Spleen (tissue), 11 donors: ENCODE data around the gene PTPN11. TPM values are rescaled to one million over a fixed set of nuclear protein-coding genes. Genes with fewer than 3 reads are reported as not detected.

ENCODE experiments used
- DNase-seq: peaks from one replicate; pipeline ENCODE4 v3.0.0-alpha.2; 2020
- H3K27ac ChIP-seq, 8 donors: fragments of 200-600 bp; sonication (generic) in 7 of 8; 1 replicate in 4 of 8; 2 replicates in 4 of 8; pipeline versions ENCODE4 v1.5.0 to v1.8.0; 2016 to 2021; ENCODE audit warnings: inconsistent platforms in 4 of 8, mild to moderate bottlenecking in 4 of 8, moderate library complexity in 1 of 8
- H3K27me3 ChIP-seq, 7 donors: fragments of 200-600 bp; sonication (generic) in 6 of 7; replicated peaks in 1 of 7; 1 replicate in 4 of 7; 2 replicates in 3 of 7; pipeline versions ENCODE4 v1.5.0 to v1.8.0; 2016 to 2021; ENCODE audit warnings: inconsistent platforms in 3 of 7, mild to moderate bottlenecking in 1 of 7
- H3K36me3 ChIP-seq, 6 donors: fragments of 200-600 bp; sonication (generic) in 5 of 6; 1 replicate in 4 of 6; 2 replicates in 2 of 6; pipeline versions ENCODE4 v1.5.0 to v1.8.0; 2016 to 2021; ENCODE audit warnings: inconsistent platforms in 2 of 6
- H3K4me1 ChIP-seq, 6 donors: fragments of 200-600 bp; sonication (generic) in 5 of 6; 1 replicate in 3 of 6; 2 replicates in 3 of 6; pipeline versions ENCODE4 v1.5.0 to v1.8.0; 2016 to 2021; ENCODE audit warnings: inconsistent platforms in 3 of 6
- H3K4me3 ChIP-seq, 8 donors: fragments of 200-600 bp; sonication (generic) in 7 of 8; 1 replicate in 4 of 8; 2 replicates in 4 of 8; pipeline versions ENCODE4 v1.5.0 to v1.8.0; 2016 to 2021; ENCODE audit warnings: inconsistent platforms in 4 of 8, mild to moderate bottlenecking in 4 of 8, moderate library complexity in 2 of 8
- H3K9me3 ChIP-seq, 8 donors: fragments of 200-600 bp; sonication (generic) in 7 of 8; 1 replicate in 4 of 8; 2 replicates in 4 of 8; pipeline versions ENCODE4 v1.5.0 to v1.8.0; 2016 to 2021; ENCODE audit warnings: inconsistent platforms in 4 of 8
- POLR2A ChIP-seq, 3 donors: fragments of 450-650 bp; IDR thresholded peaks; one replicate each; pipeline ENCODE4 v1.5.1; 2017; ENCODE audit warnings: antibody characterized with exemption in 3 of 3, mild to moderate bottlenecking in 1 of 3
- POLR2AphosphoS5 ChIP-seq, 3 donors: sonication (generic); formaldehyde crosslinking; IDR thresholded peaks; one replicate each; pipeline ENCODE4 v1.5.1; 2017; ENCODE audit warnings: antibody characterized with exemption in 3 of 3
- WGBS, 5 donors: extraction: QIAGEN DNeasy Blood & Tissue Kit in 3 of 5; methylation state at CpG; one replicate each; pipeline versions ENCODE4 v1.1.5 to v1.1.7; 2013 to 2018; 5-methylcytosine and 5-hydroxymethylcytosine counted together
- intact Hi-C: fragments of 100-400 bp; cut with DNase I; formaldehyde crosslinking; loops from one replicate; pipeline ENCODE4 v1.15.0; 2023; ENCODE audit warnings: low total_unique reads
- polyA plus RNA-seq, 3 donors: library from polyadenylated mRNA; stranded (reverse); fragments of 200-250 nt; gene quantifications; one replicate each; pipeline ENCODE4 v1.2.1, GENCODE V29; 2013
- total RNA-seq, 7 donors: library from RNA; depleted of rRNA in 3 of 7; stranded (reverse); fragments of >200 nt in 3 of 7; fragmentation: NEBNext Ultra II Directional in 4 of 7; extraction: Animal tissue kit (Norgen Biotek cat#: 25700) in 4 of 7; gene quantifications; one replicate each; pipeline versions ENCODE4 v1.1.0 to v1.2.1, GENCODE V29; 2016 to 2021
- TF ChIP-seq, protein P1 (sequence below), 11 experiments: fragments of 200-600 bp in 7 of 11; fragments of 450-650 bp in 4 of 11; sonication (generic) in 4 of 11; IDR thresholded peaks in 8 of 11; conservative IDR thresholded peaks in 3 of 11; 1 replicate in 7 of 11; 2 replicates in 4 of 11; pipeline versions ENCODE4 v1.4.0 to v1.8.0; 2016 to 2021; ENCODE audit warnings: antibody characterized with exemption in 11 of 11, inconsistent platforms in 4 of 11, mild to moderate bottlenecking in 1 of 11
- donor health status: healthy with polysubstance abuse.
- donor health status: DM: no; HTN: no; CAD: no; lungs with moderate emphysema.
- donor health status: DM: no; HTN: no; CAD: no.
- donor health status: Bipolar disorder and iron deficiency.
- donor health status: healthy.
- donor health status: DM: no; HTN: no; CAD: no.
- donor health status: DM: yes; HTN: yes; CAD: no.

Gene PTPN11
- total and polyA plus RNA-seq, 10 donors, result 12.1 to 71.8 (median 61.5) TPM

DNA sequence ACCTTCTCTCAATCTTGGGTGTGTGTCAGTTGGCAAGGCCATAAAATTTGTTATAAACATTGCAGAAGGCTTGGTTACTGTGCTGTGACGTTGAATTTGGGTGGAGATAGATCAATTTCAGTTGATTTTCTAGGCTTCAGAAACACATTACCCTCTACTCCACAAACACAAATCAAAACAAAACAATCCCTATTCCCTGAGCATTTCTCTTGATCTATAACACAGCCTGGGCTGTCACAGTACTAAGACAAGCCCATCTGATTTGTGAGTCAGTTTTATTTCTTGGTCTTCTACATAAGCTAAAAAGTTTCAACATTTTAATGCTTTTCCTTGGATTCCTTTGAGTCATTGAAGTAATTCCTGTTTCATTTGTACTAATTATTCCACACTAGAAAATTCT, 79.8 kb downstream of the PTPN11 start:
- TF ChIP-seq POLR2AphosphoS5 (IDR thresholded peaks at IDR 0.05) (no peak), POLR2A (IDR thresholded peaks at IDR 0.05) (no peak)
- TF ChIP-seq, protein P1, sequence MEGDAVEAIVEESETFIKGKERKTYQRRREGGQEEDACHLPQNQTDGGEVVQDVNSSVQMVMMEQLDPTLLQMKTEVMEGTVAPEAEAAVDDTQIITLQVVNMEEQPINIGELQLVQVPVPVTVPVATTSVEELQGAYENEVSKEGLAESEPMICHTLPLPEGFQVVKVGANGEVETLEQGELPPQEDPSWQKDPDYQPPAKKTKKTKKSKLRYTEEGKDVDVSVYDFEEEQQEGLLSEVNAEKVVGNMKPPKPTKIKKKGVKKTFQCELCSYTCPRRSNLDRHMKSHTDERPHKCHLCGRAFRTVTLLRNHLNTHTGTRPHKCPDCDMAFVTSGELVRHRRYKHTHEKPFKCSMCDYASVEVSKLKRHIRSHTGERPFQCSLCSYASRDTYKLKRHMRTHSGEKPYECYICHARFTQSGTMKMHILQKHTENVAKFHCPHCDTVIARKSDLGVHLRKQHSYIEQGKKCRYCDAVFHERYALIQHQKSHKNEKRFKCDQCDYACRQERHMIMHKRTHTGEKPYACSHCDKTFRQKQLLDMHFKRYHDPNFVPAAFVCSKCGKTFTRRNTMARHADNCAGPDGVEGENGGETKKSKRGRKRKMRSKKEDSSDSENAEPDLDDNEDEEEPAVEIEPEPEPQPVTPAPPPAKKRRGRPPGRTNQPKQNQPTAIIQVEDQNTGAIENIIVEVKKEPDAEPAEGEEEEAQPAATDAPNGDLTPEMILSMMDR (IDR thresholded peaks at IDR 0.05 in 8 of 11, conservative IDR thresholded peaks at IDR 0.05 in 3 of 11), result no peak
- Histone ChIP-seq H3K4me1 (no peaks in the 10 kb centered on the region), H3K9me3 (no peaks in the 10 kb centered on the region), H3K27ac (no peak overlapping the region), H3K27me3 (no peaks in the 10 kb centered on the region), H3K36me3 (peaks cover 0 to 100% (median 53%) of the 10 kb centered on the region in 6 donors), H3K4me3 (no peak overlapping the region)
- intact Hi-C loops, result no loop called here
- no peak for DNase-seq
- WGBS, 5 donors, result 95 to 100% (median 97%) methylated on average over 1 of the region's 1 CpG

DNA sequence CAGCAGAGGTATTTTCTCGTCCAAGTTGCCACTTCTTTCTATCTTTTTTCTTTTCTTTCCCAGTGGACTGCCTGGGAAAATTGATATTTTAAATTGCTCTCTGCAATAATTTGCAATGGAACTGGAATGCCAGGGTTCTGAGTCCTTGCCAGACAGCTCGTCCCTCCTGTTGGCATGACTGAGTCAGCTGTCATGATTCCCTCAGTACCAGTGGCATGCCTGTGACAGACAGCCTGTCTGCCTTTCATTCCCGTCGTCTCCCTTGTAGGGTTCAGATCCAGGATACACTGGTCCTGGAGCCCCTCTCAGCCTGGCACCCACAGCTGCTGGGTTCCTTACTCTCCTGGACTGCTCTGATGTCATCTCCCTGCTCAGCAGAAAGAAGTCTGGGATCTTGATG, 84.8 kb downstream of the PTPN11 start:
- Histone ChIP-seq H3K9me3 (no peaks in the 10 kb centered on the region), H3K27me3 (no peaks in the 10 kb centered on the region), H3K36me3 (peaks cover 9 to 100% (median 74%) of the 10 kb centered on the region in 6 donors), H3K4me3 (no peak overlapping the region), H3K27ac (no peak overlapping the region), H3K4me1 (no peaks in the 10 kb centered on the region)
- no peak for DNase-seq
- TF ChIP-seq POLR2AphosphoS5 (IDR thresholded peaks at IDR 0.05) (no peak), POLR2A (IDR thresholded peaks at IDR 0.05) (no peak)
- TF ChIP-seq, protein P1 (IDR thresholded peaks at IDR 0.05 in 8 of 11, conservative IDR thresholded peaks at IDR 0.05 in 3 of 11), result no peak
- intact Hi-C loops, result no loop called here
- WGBS, 5 donors, result 74 to 99% (median 84%) methylated on average over 4 of the region's 4 CpGs

DNA sequence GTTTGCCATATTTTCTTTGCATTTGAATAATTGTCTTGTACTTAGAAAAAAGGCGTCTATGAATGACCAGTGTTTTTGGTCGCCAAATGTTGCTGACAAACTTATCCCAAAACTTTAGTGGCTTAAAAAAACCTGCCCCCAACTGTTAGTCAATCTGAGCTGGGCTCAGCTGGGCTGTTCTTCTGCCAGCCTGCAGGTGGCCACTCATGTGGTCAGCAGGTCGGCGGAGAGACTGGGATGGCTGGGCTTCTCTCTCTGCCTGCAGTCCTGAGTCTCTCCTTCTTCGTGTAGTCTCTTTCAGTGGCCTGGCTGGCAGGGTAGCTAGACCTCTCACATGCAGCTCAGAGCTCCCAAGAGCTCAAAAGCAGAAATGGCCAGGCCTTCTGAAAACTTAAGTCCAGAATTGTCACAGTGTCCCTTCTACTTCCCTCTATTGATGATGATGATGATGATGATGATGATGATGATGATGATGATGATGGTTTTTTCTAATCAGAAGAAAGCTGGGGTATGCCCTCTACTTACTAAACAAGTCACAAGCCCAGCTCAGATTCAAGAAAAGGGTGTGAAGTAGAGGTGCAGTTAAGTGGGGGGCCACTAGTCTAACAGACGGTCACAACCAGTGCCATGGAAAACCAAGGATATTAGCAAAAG, 87.9 kb downstream of the PTPN11 start:
- 91 to 98% (median 97%) methylated on average over 6 of the region's 6 CpGs for WGBS, 5 donors
- Histone ChIP-seq H3K4me1 (no peaks in the 10 kb centered on the region), H3K27ac (no peak overlapping the region), H3K4me3 (no peak overlapping the region), H3K36me3 (peaks cover 9 to 98% (median 69%) of the 10 kb centered on the region in 6 donors), H3K27me3 (no peaks in the 10 kb centered on the region), H3K9me3 (no peaks in the 10 kb centered on the region)
- intact Hi-C loops, result no loop called here
- no peak for TF ChIP-seq POLR2AphosphoS5 (IDR thresholded peaks at IDR 0.05)
- TF ChIP-seq POLR2A (IDR thresholded peaks at IDR 0.05), result no peak
- TF ChIP-seq, protein P1 (IDR thresholded peaks at IDR 0.05 in 8 of 11, conservative IDR thresholded peaks at IDR 0.05 in 3 of 11), result no peak
- no peak for DNase-seq

DNA sequence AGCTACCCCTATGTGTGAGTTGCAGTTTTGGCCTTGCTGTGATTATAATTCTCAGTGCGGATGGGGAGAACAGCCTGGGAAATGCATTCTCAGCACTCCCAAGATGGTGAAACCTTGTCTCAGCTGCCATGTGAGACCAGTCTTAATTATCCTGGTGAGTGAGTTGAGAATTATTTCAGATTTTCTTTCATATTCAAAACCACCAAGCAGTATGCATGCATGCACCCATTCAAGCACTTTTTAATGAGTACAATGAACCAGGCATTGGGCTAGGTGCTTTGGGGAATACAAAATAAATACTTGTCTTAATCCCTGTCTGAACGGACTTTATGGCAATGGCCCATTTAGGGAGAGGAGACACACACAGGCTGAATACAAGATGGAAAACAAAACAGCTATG, 94.7 kb downstream of the PTPN11 start:
- H3K27ac ChIP-seq, result no peak overlapping the region
- no peaks in the 10 kb centered on the region for H3K27me3 ChIP-seq
- H3K4me3 ChIP-seq, result no peak overlapping the region
- TF ChIP-seq POLR2AphosphoS5 (IDR thresholded peaks at IDR 0.05) (no peak), POLR2A (IDR thresholded peaks at IDR 0.05) (no peak)
- TF ChIP-seq, protein P1 (IDR thresholded peaks at IDR 0.05 in 8 of 11, conservative IDR thresholded peaks at IDR 0.05 in 3 of 11), result no peak
- DNase-seq, result no peak
- no peaks in the 10 kb centered on the region for H3K9me3 ChIP-seq
- 65 to 100% (median 95%) methylated on average over 2 of the region's 2 CpGs for WGBS, 5 donors
- no peaks in the 10 kb centered on the region for H3K4me1 ChIP-seq
- peaks cover 0 to 36% (median 4%) of the 10 kb centered on the region in 6 donors for H3K36me3 ChIP-seq
- intact Hi-C loops, result no loop called here
